HepG2 (cell line): ENCODE results near the gene ZBTB18.

Experiments used
- MXI1 ChIP-seq: IDR thresholded peaks from 3 replicates; pipeline ENCODE4 v1.6.1; 2012; ENCODE audit warnings: low read depth, low read length, inconsistent platforms, borderline replicate concordance
- RBM22 ChIP-seq: fragments of 200-400 bp; formaldehyde crosslinking; optimal IDR thresholded peaks from 2 replicates; pipeline ENCODE3; 2017; ENCODE audit warnings: mild to moderate bottlenecking, low read length, moderate library complexity
- SIN3B ChIP-seq: fragments of 150-350 bp; IDR thresholded peaks from 2 replicates; pipeline ENCODE4 v1.6.1; 2014; ENCODE audit warnings: low read length
- SMARCE1 ChIP-seq: fragments of 450-650 bp; IDR thresholded peaks from 2 replicates; pipeline ENCODE4 v1.6.1; 2017; ENCODE audit warnings: borderline replicate concordance
- SP1 ChIP-seq, 2 experiments: fragments of 450-650 bp in 1 of 2; sonication (generic) in 1 of 2; formaldehyde crosslinking in 1 of 2; IDR thresholded peaks; 2 replicates each; pipeline versions ENCODE4 v1.4.0 to v1.6.1; 2016 to 2020; ENCODE audit warnings: missing genetic modification reagents in 1 of 2
- ZNF24 ChIP-seq: fragments of 450-650 bp; IDR thresholded peaks from 2 replicates; pipeline ENCODE4 v1.6.1; 2017; ENCODE audit warnings: antibody characterized with exemption, mild to moderate bottlenecking
- ZNF33A ChIP-seq: sonication (generic); formaldehyde crosslinking; IDR thresholded peaks from 2 replicates; pipeline ENCODE4 v1.5.1; 2020; ENCODE audit warnings: missing genetic modification reagents, mild to moderate bottlenecking, moderate library complexity, borderline replicate concordance
- ZNF788 ChIP-seq: sonication (generic); formaldehyde crosslinking; IDR thresholded peaks from 2 replicates; pipeline ENCODE4 v1.5.0; 2020; ENCODE audit warnings: mild to moderate bottlenecking, missing genetic modification reagents, borderline replicate concordance
- ZNF816 ChIP-seq: sonication (generic); formaldehyde crosslinking; IDR thresholded peaks from 2 replicates; pipeline ENCODE4 v1.8.0; 2022; ENCODE audit warnings: missing genetic modification reagents, mild to moderate bottlenecking, borderline replicate concordance
- TF ChIP-seq, protein P1 (sequence below): sonication (generic); formaldehyde crosslinking; IDR thresholded peaks from 2 replicates; pipeline ENCODE4 v1.5.0; 2020; ENCODE audit warnings: mild to moderate bottlenecking, missing genetic modification reagents, moderate library complexity

DNA sequence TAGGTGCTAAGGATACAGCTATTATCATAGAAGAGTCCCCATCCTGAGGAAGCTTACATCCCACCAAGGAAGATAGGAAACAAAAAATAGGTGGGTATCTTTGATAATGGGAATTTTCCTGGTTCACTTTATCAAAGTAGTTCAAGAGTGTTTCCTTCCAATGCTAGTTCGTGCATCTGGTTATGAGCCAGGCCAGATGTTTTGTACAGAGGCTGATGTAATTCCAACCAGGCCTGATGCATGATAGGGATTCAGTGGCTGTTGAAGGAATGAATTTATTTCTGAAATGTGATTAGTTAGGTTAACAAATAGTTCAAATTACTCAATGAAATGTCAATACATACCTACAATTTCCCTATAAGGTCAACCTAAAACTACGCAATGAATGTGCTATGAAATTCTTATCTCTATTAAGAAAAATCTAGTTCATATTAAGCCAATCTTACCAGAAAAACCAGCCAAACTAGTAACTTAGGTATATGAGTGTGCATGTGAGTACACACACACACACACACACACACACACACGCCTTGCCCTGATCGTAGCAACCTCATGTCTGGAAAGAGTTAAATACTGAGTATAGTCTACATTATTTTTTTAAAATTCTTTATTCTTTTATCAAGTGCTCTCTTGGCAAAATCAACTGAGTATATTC is 9.5 kb upstream of the ZBTB18 start:
- TF ChIP-seq ZNF24, result no peak
- TF ChIP-seq ZNF788 (CRISPR knock-in tag), result no peak
- TF ChIP-seq SMARCE1, result no peak
- TF ChIP-seq ZNF816 (CRISPR knock-in tag), result no peak
- TF ChIP-seq, protein P1, sequence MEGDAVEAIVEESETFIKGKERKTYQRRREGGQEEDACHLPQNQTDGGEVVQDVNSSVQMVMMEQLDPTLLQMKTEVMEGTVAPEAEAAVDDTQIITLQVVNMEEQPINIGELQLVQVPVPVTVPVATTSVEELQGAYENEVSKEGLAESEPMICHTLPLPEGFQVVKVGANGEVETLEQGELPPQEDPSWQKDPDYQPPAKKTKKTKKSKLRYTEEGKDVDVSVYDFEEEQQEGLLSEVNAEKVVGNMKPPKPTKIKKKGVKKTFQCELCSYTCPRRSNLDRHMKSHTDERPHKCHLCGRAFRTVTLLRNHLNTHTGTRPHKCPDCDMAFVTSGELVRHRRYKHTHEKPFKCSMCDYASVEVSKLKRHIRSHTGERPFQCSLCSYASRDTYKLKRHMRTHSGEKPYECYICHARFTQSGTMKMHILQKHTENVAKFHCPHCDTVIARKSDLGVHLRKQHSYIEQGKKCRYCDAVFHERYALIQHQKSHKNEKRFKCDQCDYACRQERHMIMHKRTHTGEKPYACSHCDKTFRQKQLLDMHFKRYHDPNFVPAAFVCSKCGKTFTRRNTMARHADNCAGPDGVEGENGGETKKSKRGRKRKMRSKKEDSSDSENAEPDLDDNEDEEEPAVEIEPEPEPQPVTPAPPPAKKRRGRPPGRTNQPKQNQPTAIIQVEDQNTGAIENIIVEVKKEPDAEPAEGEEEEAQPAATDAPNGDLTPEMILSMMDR (CRISPR knock-in tag), result no peak
- no peak for TF ChIP-seq SP1 (IDR thresholded peaks at IDR 0.05)
- no peak for TF ChIP-seq SP1 (CRISPR knock-in tag; IDR thresholded peaks at IDR 0.05)
- TF ChIP-seq SIN3B, result no peak
- no peak for TF ChIP-seq RBM22
- TF ChIP-seq MXI1, result no peak
- TF ChIP-seq ZNF33A (CRISPR knock-in tag), result no peak
